ENCODE measurements around the gene LEMD2. TPM values are rescaled to one million over a fixed set of nuclear protein-coding genes. Genes with fewer than 3 reads are reported as not detected.

Gene LEMD2
- total RNA-seq, 4 donors from 2014 or later, result 31.0 to 83.3 (median 37.6) TPM

GRCh38 chr6:33778444-33779121 lies 10.3 kb downstream of the LEMD2 start:
- Histone ChIP-seq H3K9me3 (no peaks in the 10 kb centered on the region), H3K36me3 (no peaks in the 10 kb centered on the region), H3K4me3 (no peak overlapping the region), H3K27me3 (no peaks in the 10 kb centered on the region), H3K4me1 (no peaks in the 10 kb centered on the region), H3K27ac (no peak overlapping the region)
- no peak for TF ChIP-seq POLR2A (IDR thresholded peaks at IDR 0.05)
- TF ChIP-seq CTCF (IDR thresholded peaks at IDR 0.05), result no peak
- intact Hi-C loops (cut with DNase I; ENCODE audit: low total_unique reads), result loop anchor here (10.0 kb wide), 1 partner anchor 376 kb away; no protein-coding TSS in a partner anchor
- no peak for DNase-seq

DNA sequence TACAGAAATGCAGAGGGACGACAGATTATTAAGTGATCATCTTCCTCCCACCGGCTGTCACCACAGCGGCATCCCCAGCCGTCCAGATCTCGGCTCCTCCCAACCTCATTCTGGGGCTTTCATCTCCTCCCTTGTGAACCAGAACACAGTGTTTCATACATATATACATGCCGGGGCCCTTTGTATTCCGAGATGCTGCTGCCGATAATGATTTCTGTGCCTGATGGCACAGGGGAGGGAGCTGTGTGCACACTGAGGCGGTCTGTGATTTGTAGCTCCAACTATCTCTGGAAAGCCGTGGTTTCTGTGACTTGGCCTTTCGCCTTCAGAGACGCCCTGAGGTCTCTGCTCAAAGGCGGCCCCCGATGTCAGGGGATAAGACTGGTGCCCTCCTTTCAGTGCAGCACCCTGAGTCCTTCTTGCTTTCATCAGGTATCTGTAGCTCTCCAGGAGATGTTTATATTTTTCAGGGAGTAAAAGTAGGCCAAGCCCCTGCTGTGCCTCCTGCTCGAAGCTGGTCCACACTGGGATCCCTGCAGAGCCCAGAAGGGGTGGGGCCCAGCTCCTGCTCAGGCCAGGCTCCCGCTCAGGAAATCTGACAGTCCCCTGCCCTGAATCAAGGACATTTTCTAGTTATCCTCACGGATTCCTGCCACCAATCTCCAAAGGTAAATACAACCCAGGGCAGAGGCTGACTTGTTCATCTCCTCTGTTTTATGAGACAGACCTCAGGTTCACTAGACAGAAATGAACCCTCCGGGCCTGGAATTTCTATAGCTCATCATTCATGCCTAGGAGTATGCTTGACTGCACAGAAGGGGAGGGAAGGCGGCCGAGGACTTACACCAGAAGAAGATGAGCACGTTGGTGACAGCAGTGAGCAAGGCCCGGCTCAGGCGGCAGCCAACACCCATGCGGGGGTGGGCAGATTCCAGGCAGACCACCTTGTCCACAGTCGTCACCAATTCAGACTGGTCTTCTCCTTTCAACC lies 11.2 kb downstream of the LEMD2 start:
- H3K27me3 ChIP-seq, result no peaks in the 10 kb centered on the region
- intact Hi-C loops (cut with DNase I; ENCODE audit: low total_unique reads), result loop anchor here (10.0 kb wide), 1 partner anchor 377 kb away; no protein-coding TSS in a partner anchor
- DNase-seq, result no peak
- no peaks in the 10 kb centered on the region for H3K4me1 ChIP-seq
- TF ChIP-seq POLR2A (IDR thresholded peaks at IDR 0.05) (no peak), CTCF (IDR thresholded peaks at IDR 0.05) (no peak)
- no peaks in the 10 kb centered on the region for H3K9me3 ChIP-seq
- H3K36me3 ChIP-seq, result no peaks in the 10 kb centered on the region
- no peak overlapping the region for H3K27ac ChIP-seq
- no peak overlapping the region for H3K4me3 ChIP-seq

DNA sequence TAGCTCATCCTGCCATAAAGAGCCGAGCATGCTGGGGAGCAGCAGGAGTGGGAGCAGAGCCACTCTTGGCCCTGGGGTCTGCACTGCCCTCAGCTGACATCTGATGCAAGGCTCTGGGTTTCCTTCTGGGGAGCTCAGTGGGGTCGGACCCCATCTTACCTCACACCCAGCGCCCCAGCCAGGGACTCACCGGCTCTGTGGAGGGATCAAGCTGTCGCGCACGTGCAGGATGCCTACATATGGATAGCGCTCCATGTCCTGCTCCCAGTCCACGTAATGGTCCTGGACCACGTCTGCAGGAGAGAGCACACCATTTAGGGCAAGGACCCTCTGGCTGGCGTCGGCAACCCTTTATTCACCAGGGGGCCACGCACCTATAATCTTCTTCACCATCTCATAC lies 12.2 kb downstream of the LEMD2 start:
- no peaks in the 10 kb centered on the region for H3K4me1 ChIP-seq
- H3K4me3 ChIP-seq, result no peak overlapping the region
- no peaks in the 10 kb centered on the region for H3K36me3 ChIP-seq
- no peaks in the 10 kb centered on the region for H3K27me3 ChIP-seq
- TF ChIP-seq CTCF (IDR thresholded peaks at IDR 0.05) (no peak), POLR2A (IDR thresholded peaks at IDR 0.05) (no peak)
- DNase-seq, result no peak
- intact Hi-C loops (cut with DNase I; ENCODE audit: low total_unique reads), result loop anchor here (10.0 kb wide), 1 partner anchor 378 kb away; no protein-coding TSS in a partner anchor
- H3K27ac ChIP-seq, result no peak overlapping the region
- no peaks in the 10 kb centered on the region for H3K9me3 ChIP-seq

DNA sequence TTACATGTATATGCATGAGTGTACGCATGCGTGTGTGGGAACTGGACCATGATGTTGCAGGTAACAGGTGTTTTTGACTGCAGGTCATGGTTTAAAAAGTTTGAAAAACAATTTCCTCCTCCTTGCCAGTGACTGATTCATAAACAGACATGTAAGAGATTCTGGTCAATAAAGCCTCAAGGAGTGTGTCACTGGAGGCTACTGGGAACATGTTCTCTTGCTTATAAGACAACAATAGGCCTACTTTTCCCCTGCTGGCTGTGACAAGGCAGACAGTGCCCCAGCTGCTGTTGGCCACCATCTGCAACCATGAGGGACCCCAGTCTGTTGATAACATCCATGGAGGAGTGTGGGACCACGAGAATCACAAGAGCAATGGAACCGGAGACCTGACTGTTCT lies 12.7 kb downstream of the LEMD2 start:
- no peak for DNase-seq
- Histone ChIP-seq H3K9me3 (no peaks in the 10 kb centered on the region), H3K27me3 (no peaks in the 10 kb centered on the region), H3K4me1 (no peaks in the 10 kb centered on the region), H3K36me3 (no peaks in the 10 kb centered on the region), H3K27ac (no peak overlapping the region), H3K4me3 (no peak overlapping the region)
- TF ChIP-seq POLR2A (IDR thresholded peaks at IDR 0.05) (no peak), CTCF (IDR thresholded peaks at IDR 0.05) (no peak)
- intact Hi-C loops (cut with DNase I; ENCODE audit: low total_unique reads), result loop anchor here (10.0 kb wide), 1 partner anchor 379 kb away; no protein-coding TSS in a partner anchor
